ENCODE data around the gene PIP4K2C.

DNA sequence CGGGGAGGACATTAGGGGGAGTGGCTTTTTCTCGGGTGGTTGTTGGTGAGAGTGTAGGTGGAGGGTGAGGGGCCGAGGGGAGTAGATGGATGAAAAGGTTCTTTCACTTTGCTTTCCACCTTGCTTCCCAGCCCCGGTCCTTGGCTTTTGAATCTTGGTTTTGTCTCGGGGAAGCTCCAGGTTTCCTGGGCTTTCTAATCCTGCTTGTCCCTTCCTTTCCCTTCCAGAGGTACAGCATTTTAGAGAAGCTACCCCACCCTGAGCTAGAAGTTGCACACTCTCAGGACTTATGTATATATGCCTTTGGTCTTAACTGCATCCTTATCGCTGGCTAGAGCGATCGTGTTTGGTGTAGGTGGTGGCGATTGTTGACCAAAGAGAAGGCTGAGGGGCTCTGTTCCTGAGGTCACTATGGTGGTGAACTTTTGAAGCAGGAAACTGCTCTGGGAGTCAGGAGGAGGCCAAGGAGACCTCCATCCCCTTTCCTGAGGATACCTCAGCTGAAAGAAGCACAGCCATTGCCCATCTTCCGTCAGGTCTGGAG is 862 bp downstream of the PIP4K2C start:
- TF ChIP-seq, protein P1, sequence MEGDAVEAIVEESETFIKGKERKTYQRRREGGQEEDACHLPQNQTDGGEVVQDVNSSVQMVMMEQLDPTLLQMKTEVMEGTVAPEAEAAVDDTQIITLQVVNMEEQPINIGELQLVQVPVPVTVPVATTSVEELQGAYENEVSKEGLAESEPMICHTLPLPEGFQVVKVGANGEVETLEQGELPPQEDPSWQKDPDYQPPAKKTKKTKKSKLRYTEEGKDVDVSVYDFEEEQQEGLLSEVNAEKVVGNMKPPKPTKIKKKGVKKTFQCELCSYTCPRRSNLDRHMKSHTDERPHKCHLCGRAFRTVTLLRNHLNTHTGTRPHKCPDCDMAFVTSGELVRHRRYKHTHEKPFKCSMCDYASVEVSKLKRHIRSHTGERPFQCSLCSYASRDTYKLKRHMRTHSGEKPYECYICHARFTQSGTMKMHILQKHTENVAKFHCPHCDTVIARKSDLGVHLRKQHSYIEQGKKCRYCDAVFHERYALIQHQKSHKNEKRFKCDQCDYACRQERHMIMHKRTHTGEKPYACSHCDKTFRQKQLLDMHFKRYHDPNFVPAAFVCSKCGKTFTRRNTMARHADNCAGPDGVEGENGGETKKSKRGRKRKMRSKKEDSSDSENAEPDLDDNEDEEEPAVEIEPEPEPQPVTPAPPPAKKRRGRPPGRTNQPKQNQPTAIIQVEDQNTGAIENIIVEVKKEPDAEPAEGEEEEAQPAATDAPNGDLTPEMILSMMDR (IDR thresholded peaks at IDR 0.05), result no peak
- TF ChIP-seq POLR2A (IDR thresholded peaks at IDR 0.05; ENCODE audit: low read depth), result no peak
- TF ChIP-seq POLR2AphosphoS5 (IDR thresholded peaks at IDR 0.05), result no peak

All from esophagus muscularis mucosa (tissue), 3 donors.